Thyroid gland (tissue), 4 donors: ENCODE data around the gene ESR1.

Source experiments
- CTCF ChIP-seq, 6 experiments: fragments of 200-600 bp in 3 of 6; fragments of 450-650 bp in 3 of 6; sonication (generic) in 3 of 6; IDR thresholded peaks; one replicate each; pipeline ENCODE4 v1.5.1; 2016 to 2019; ENCODE audit warnings: antibody characterized with exemption in 6 of 6, mild to moderate bottlenecking in 2 of 6, inconsistent platforms in 1 of 6, moderate library complexity in 1 of 6
- POLR2A ChIP-seq, 2 donors: fragments of 450-650 bp; IDR thresholded peaks; one replicate each; pipeline ENCODE4 v1.6.1; 2017; ENCODE audit warnings: antibody characterized with exemption in 2 of 2, mild to moderate bottlenecking in 2 of 2, moderate library complexity in 1 of 2

DNA sequence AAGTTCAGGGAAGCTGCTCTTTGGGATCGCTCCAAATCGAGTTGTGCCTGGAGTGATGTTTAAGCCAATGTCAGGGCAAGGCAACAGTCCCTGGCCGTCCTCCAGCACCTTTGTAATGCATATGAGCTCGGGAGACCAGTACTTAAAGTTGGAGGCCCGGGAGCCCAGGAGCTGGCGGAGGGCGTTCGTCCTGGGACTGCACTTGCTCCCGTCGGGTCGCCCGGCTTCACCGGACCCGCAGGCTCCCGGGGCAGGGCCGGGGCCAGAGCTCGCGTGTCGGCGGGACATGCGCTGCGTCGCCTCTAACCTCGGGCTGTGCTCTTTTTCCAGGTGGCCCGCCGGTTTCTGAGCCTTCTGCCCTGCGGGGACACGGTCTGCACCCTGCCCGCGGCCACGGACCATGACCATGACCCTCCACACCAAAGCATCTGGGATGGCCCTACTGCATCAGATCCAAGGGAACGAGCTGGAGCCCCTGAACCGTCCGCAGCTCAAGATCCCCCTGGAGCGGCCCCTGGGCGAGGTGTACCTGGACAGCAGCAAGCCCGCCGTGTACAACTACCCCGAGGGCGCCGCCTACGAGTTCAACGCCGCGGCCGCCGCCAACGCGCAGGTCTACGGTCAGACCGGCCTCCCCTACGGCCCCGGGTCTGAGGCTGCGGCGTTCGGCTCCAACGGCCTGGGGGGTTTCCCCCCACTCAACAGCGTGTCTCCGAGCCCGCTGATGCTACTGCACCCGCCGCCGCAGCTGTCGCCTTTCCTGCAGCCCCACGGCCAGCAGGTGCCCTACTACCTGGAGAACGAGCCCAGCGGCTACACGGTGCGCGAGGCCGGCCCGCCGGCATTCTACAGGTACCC, at the start of gene ESR1:
- no peak for TF ChIP-seq POLR2A (IDR thresholded peaks at IDR 0.05)
- no peak for TF ChIP-seq CTCF (IDR thresholded peaks at IDR 0.05)
